ENCODE data around the gene HBA1.
"Not testable (repeated sequence)": the region's sequence is repeated elsewhere in the genome, so short reads cannot be mapped to it uniquely, and the experiment has no call there.

The HBA1 gene

GRCh38 chr16:176477-177382, at the start of gene HBA1:
TSS of gene HBA1 (plus strand) at chr16:176680. CDS start at chr16:176717, 37 bp downstream.
- H3K36me3 Mint-ChIP-seq, H3K9me3 Mint-ChIP-seq, H3K4me3 Mint-ChIP-seq, H3K27ac Mint-ChIP-seq: not testable (repeated sequence)
- peaks cover 24% of the 10 kb centered on the region for H3K4me1 Mint-ChIP-seq
- peaks cover 52% of the 10 kb centered on the region for H3K27me3 Mint-ChIP-seq
- peak; percentile 59 for ATAC-seq

- peaks cover 19% of the 10 kb centered on the region for H3K4me1 Mint-ChIP-seq
- no peak overlapping the region for H3K27ac Mint-ChIP-seq
- H3K9me3 Mint-ChIP-seq = no peaks in the 10 kb centered on the region
- H3K27me3 Mint-ChIP-seq = no peaks in the 10 kb centered on the region
- H3K4me3 Mint-ChIP-seq = no peak overlapping the region
- peaks cover 12% of the 10 kb centered on the region for H3K36me3 Mint-ChIP-seq
- no peak for ATAC-seq
Observed at GRCh38 chr16:129075-129474, 47.4 kb upstream of the HBA1 start.

DNA sequence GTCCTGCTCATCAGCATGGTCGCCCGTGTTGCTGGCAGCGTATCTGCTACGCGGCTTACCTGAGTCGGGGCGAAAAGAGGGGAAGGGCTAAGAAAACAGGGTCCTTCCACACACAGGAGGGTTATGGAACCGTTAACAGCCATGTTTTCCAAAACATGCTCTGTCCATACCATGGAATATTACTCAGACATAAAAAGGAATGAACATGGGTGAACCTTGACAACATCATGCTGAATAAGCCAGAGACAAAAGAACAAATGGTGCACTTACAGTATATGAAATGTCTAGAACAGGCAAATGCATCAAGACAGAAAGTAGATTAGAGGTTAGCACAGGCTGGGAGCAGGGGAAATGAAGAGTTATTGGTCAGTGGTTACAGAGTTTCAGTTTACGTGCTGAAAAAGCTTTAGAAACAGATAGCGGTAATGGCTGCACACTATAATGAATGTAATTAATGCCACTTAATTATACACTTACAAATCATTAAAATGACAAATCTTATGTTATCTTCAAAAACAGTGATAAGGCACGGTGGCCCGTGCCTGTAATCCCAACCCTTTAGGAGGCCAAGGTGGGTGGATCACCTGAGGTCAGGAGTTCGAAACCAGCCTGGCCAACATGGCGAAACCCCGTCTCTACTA, 45.8 kb upstream of the HBA1 start:
- no peak overlapping the region for H3K27ac Mint-ChIP-seq
- no peak overlapping the region for H3K4me3 Mint-ChIP-seq
- no peaks in the 10 kb centered on the region for H3K27me3 Mint-ChIP-seq

DNA sequence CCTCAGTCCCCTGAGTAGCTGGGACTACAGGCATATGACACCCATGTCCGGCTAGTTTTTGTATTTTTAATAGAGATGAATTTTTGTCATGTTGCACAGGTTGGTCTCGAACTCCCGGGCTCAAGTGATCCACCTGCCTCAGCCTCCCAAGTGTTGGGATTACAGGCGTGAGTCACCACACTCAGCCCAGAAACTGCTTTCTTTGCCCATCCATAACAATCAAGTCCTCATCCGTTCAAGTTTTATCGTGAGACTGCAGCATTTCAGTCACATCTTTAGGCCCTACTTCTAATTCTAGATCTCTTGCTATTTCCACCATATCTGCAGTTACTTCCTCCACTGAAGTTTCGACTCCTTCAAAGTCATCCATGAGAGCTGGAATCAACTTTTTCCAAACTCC, 44.4 kb upstream of the HBA1 start:
- H3K27me3 Mint-ChIP-seq = no peaks in the 10 kb centered on the region
- ATAC-seq = no peak
- peaks cover 35% of the 10 kb centered on the region for H3K4me1 Mint-ChIP-seq
- H3K27ac Mint-ChIP-seq = no peak overlapping the region
- peaks cover 12% of the 10 kb centered on the region for H3K36me3 Mint-ChIP-seq
- no peaks in the 10 kb centered on the region for H3K9me3 Mint-ChIP-seq
- H3K4me3 Mint-ChIP-seq = no peak overlapping the region

More for the DNA sequence above, 45.8 kb upstream of the HBA1 start:
- peaks cover 28% of the 10 kb centered on the region for H3K4me1 Mint-ChIP-seq
- peaks cover 15% of the 10 kb centered on the region for H3K36me3 Mint-ChIP-seq
- no peak for ATAC-seq
- H3K9me3 Mint-ChIP-seq = no peaks in the 10 kb centered on the region

DNA sequence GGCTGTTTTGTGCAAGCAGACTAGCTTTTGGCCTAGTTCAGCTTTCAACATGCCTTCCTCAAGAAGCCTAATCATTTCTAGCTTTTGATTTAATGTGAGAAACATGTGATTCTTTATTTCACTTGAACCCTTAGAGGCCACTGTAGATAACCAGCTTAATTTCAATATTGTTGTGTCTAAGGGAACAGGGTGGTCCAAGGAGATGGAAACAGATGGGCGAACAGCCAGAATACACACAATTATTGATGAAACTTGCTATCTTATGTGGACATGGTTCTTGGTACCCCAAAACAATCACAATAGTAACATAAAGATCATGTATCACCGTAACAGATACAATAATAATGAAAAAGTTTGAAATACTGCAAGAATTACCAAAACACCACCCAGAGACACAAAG, 42.8 kb upstream of the HBA1 start:
- Mint-ChIP-seq H3K4me1 (peaks cover 40% of the 10 kb centered on the region), H3K27ac (no peak overlapping the region), H3K9me3 (no peaks in the 10 kb centered on the region), H3K36me3 (peaks cover 12% of the 10 kb centered on the region), H3K4me3 (no peak overlapping the region), H3K27me3 (no peaks in the 10 kb centered on the region)
- no peak for ATAC-seq

GRCh38 chr16:138049-138417, 38.4 kb upstream of the HBA1 start:
- peak; percentile 35 for ATAC-seq
- Mint-ChIP-seq H3K27me3 (peaks cover 11% of the 10 kb centered on the region), H3K4me3 (peak overlapping the region; percentile 84), H3K9me3 (no peaks in the 10 kb centered on the region), H3K4me1 (peaks cover 26% of the 10 kb centered on the region), H3K36me3 (peaks cover 6% of the 10 kb centered on the region), H3K27ac (peak overlapping the region; percentile 94)

GRCh38 chr16:140175-140857, 36.2 kb upstream of the HBA1 start:
- H3K27ac Mint-ChIP-seq = no peak overlapping the region
- no peaks in the 10 kb centered on the region for H3K9me3 Mint-ChIP-seq
- H3K4me1 Mint-ChIP-seq = peaks cover 13% of the 10 kb centered on the region
- no peak for ATAC-seq
- H3K27me3 Mint-ChIP-seq = peaks cover 33% of the 10 kb centered on the region
- H3K4me3 Mint-ChIP-seq = no peak overlapping the region
- no peaks in the 10 kb centered on the region for H3K36me3 Mint-ChIP-seq

DNA sequence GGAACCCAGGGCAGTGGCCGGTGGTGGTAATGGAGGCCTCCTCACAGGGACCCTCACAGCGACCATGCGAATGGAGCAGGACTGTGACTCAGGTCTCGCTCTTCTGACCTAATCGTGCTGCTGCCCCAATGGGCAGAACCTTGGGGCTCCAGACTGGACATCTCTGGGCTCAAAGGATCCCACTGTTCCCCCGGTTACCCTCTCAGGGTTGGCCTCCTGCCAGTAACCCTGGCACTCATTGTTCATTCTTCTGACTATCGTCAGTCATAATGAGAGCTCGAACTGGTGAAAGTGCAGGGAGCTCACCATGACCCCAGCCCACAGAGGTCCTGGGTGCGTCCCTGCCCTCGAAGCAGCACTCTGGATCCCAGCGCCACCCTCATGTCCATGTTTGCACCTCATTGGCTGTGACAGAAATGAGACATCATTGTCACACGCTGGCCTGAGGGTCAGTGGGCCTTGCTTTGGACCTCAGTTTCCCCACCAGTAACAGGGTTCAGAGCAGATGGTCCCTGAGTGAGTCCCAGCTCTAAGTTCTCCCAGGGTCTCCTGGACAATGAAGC, 34.0 kb upstream of the HBA1 start:
- H3K36me3 Mint-ChIP-seq = no peaks in the 10 kb centered on the region
- H3K27ac Mint-ChIP-seq = no peak overlapping the region
- peaks cover 34% of the 10 kb centered on the region for H3K27me3 Mint-ChIP-seq
- no peaks in the 10 kb centered on the region for H3K9me3 Mint-ChIP-seq
- ATAC-seq = no peak
- no peak overlapping the region for H3K4me3 Mint-ChIP-seq
- peaks cover 6% of the 10 kb centered on the region for H3K4me1 Mint-ChIP-seq

DNA sequence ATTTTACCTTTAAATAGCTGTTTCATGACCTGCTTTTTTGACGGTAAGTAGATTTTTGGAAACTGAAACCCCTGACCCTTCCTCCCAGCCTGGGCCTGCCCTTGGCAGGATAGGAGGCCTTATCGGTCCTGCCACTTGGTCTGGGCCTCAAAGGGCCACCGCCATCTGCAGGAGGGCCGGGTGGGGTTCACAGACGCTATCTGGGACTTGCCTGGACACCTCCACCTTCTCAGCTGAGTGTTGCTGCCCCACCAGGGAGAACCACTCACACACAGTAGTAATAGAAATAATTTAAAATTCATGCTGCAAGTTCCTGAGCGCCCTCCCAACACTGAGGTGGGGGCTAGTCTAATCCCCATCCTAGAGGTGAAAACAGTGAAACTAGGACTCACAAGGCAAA, 33.4 kb upstream of the HBA1 start:
- no peak overlapping the region for H3K27ac Mint-ChIP-seq
- peaks cover 35% of the 10 kb centered on the region for H3K27me3 Mint-ChIP-seq
- no peak for ATAC-seq
- no peak overlapping the region for H3K4me3 Mint-ChIP-seq
- peaks cover under 1% of the 10 kb centered on the region for H3K4me1 Mint-ChIP-seq
- no peaks in the 10 kb centered on the region for H3K36me3 Mint-ChIP-seq
- no peaks in the 10 kb centered on the region for H3K9me3 Mint-ChIP-seq

GRCh38 chr16:143456-143855, 33.0 kb upstream of the HBA1 start:
- ATAC-seq = no peak
- H3K4me1 Mint-ChIP-seq = no peaks in the 10 kb centered on the region
- peaks cover 39% of the 10 kb centered on the region for H3K27me3 Mint-ChIP-seq
- H3K9me3 Mint-ChIP-seq = no peaks in the 10 kb centered on the region
- H3K36me3 Mint-ChIP-seq = no peaks in the 10 kb centered on the region
- no peak overlapping the region for H3K4me3 Mint-ChIP-seq
- no peak overlapping the region for H3K27ac Mint-ChIP-seq

DNA sequence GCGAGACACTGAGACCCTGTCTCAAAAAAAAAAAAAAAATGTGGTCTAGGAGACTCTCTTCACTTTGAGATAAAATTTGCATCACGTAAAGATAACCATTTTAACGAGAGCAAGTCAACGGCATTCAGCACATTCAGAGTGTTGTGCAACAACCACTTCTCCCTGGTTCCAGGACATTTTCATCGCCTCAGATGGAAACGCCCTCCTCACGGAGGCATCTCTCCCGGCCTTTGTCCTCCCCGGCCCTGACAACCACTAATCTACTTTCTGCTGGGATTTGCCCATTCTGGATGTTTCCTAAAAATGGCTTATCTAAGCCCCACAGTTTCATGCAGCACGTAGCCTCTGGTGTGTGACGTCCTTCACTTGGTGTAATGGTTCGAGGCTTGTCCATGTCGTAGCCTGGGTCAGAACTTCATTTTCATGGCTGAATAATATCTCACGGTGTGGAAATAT, 31.7 kb upstream of the HBA1 start:
- ATAC-seq = no peak
- Mint-ChIP-seq H3K4me3 (no peak overlapping the region), H3K36me3 (no peaks in the 10 kb centered on the region), H3K9me3 (no peaks in the 10 kb centered on the region), H3K27me3 (peaks cover 53% of the 10 kb centered on the region), H3K27ac (no peak overlapping the region), H3K4me1 (no peaks in the 10 kb centered on the region)

- H3K9me3 Mint-ChIP-seq = no peaks in the 10 kb centered on the region
Observed at GRCh38 chr16:146646-147045, 29.8 kb upstream of the HBA1 start.

GRCh38 chr16:149024-149660, 27.3 kb upstream of the HBA1 start:
- peaks cover 48% of the 10 kb centered on the region for H3K27me3 Mint-ChIP-seq
- no peak for ATAC-seq
- no peak overlapping the region for H3K27ac Mint-ChIP-seq
- H3K9me3 Mint-ChIP-seq = no peaks in the 10 kb centered on the region
- no peak overlapping the region for H3K4me3 Mint-ChIP-seq
- peaks cover 7% of the 10 kb centered on the region for H3K4me1 Mint-ChIP-seq
- no peaks in the 10 kb centered on the region for H3K36me3 Mint-ChIP-seq

More at GRCh38 chr16:146646-147045, 29.8 kb upstream of the HBA1 start:
- no peak for ATAC-seq
- no peaks in the 10 kb centered on the region for H3K4me1 Mint-ChIP-seq
- peaks cover 55% of the 10 kb centered on the region for H3K27me3 Mint-ChIP-seq
- H3K4me3 Mint-ChIP-seq = no peak overlapping the region
- H3K36me3 Mint-ChIP-seq = no peaks in the 10 kb centered on the region
- H3K27ac Mint-ChIP-seq = no peak overlapping the region

GRCh38 chr16:152141-153128, 24.0 kb upstream of the HBA1 start, which contains the start of gene HBZ:
TSS of gene HBZ (plus strand) at chr16:152644. CDS start at chr16:152910, 266 bp downstream.
- Mint-ChIP-seq H3K27me3 (peaks cover 57% of the 10 kb centered on the region), H3K9me3 (no peaks in the 10 kb centered on the region), H3K27ac (no peak within 1 kb of the TSS), H3K4me3 (peak within 1 kb of the TSS; percentile 39), H3K4me1 (peaks cover 16% of the 10 kb centered on the region), H3K36me3 (no peaks in the 10 kb centered on the region)
- ATAC-seq = peak; percentile 49

Data from stimulated activated memory B cell treated with anti-CD40 and anti-IgM and Interleukin-4, amounts not matched to agents 10 μg/mL and 1 μg/mL and 100 μg/mL, for 72 hours (primary cell).